Stimulated activated CD4-positive, alpha-beta T cell treated with anti-CD3 and anti-CD28 coated beads, TNF-alpha, amount 100 ng/mL, for 24 hours (primary cell): ENCODE measurements around the gene EXD2.
"Not testable (repeated sequence)": the region's sequence is repeated elsewhere in the genome, so short reads cannot be mapped to it uniquely, and the experiment has no call there.

ENCODE experiments used
- DNase-seq, 3 experiments: peaks; one replicate each; pipeline ENCODE4 v3.0.0-alpha.2; 2020; ENCODE audit warnings: low read depth in 3 of 3

EXD2 gene

GRCh38 chr14:69277356-69277755 is 86.1 kb downstream of the EXD2 start:
- DNase-seq = not testable (repeated sequence)

- no peak for DNase-seq
Measured at GRCh38 chr14:69280746-69281291, 89.5 kb downstream of the EXD2 start.

GRCh38 chr14:69281450-69282169 is 90.3 kb downstream of the EXD2 start:
- DNase-seq = no peak

GRCh38 chr14:69282448-69282847 is 91.2 kb downstream of the EXD2 start:
- DNase-seq = no peak

GRCh38 chr14:69284170-69284569 is 92.9 kb downstream of the EXD2 start:
- no peak for DNase-seq

GRCh38 chr14:69285661-69286255 is 94.5 kb downstream of the EXD2 start:
- no peak for DNase-seq

- no peak for DNase-seq
Measured at GRCh38 chr14:69287098-69288010, 96.1 kb downstream of the EXD2 start.

- DNase-seq = no peak
Measured at GRCh38 chr14:69288011-69288771, 96.9 kb downstream of the EXD2 start.

GRCh38 chr14:69288956-69289705 is 97.8 kb downstream of the EXD2 start:
- no peak for DNase-seq

GRCh38 chr14:69289811-69290520 is 98.7 kb downstream of the EXD2 start:
- no peak for DNase-seq

- DNase-seq = not testable (repeated sequence)
Measured at GRCh38 chr14:69290881-69291280, 99.6 kb downstream of the EXD2 start.

GRCh38 chr14:69291396-69291795 is 100.1 kb downstream of the EXD2 start:
- no peak for DNase-seq

- no peak for DNase-seq
Measured at GRCh38 chr14:69291891-69292561, 100.7 kb downstream of the EXD2 start.
